SK-N-SH (cell line): ENCODE measurements around the gene MT1F. TPM values are rescaled to one million over a fixed set of nuclear protein-coding genes. Genes with fewer than 3 reads are reported as not detected.

Source experiments
- CTCF ChIA-PET: fragments of 300-600, 350-600 bp; formaldehyde crosslinking; extraction: SDS; loops from one replicate; lab custom pipeline; 2021; lab: Yijun Ruan, JAX
- POLR2A ChIA-PET: fragments of 350-600 bp; sonication (Branson Sonifier 250); formaldehyde crosslinking; extraction: SDS; loops from one replicate; lab custom pipeline; 2020; ENCODE audit warnings: antibody characterized with exemption, inconsistent platforms; lab: Yijun Ruan, JAX
- DNase-seq: peaks from one replicate; pipeline ENCODE4 v3.0.0; 2012
- H2AFZ ChIP-seq: fragments of 200-600 bp; sonication (generic); 2 replicates; pipeline ENCODE4 v1.8.1; 2016; ENCODE audit warnings: antibody characterized with exemption, mild to moderate bottlenecking, low read depth
- H3F3A ChIP-seq: fragments of 200-600 bp; sonication (generic); replicated peaks from 2 replicates; pipeline ENCODE3; 2016; ENCODE audit warnings: antibody characterized with exemption, mild to moderate bottlenecking; ENCODE audit not compliant: insufficient read depth
- H3K27ac ChIP-seq, 2 experiments: fragments of 200-500 bp in 1 of 2; fragments of 200-600 bp in 1 of 2; sonication (Bioruptor generic) in 1 of 2; sonication (generic), shearing (Covaris generic) in 1 of 2; 2 replicates each; pipeline versions ENCODE4 v1.5.1 to v1.6.1; 2014 to 2016; ENCODE audit warnings: low read depth in 2 of 2, inconsistent platforms in 1 of 2, low read length in 1 of 2, mild to moderate bottlenecking in 1 of 2, mixed read lengths in 1 of 2
- H3K27me3 ChIP-seq: fragments of 200-600 bp; sonication (generic), shearing (Covaris generic); 2 replicates; pipeline ENCODE4 v1.6.1; 2016; ENCODE audit warnings: mixed run types; ENCODE audit not compliant: insufficient read depth
- H3K36me3 ChIP-seq, 2 experiments: fragments of 200-500 bp in 1 of 2; fragments of 200-600 bp in 1 of 2; sonication (Bioruptor generic) in 1 of 2; sonication (generic) in 1 of 2; replicated peaks in 1 of 2; 2 replicates each; pipeline versions ENCODE3 to v1.5.1; 2014 to 2016; ENCODE audit warnings: low read length in 1 of 2, mild to moderate bottlenecking in 1 of 2; ENCODE audit not compliant: insufficient read depth in 2 of 2, control insufficient read depth in 1 of 2
- H3K4me1 ChIP-seq, 2 experiments: fragments of 200-500 bp in 1 of 2; fragments of 200-600 bp in 1 of 2; sonication (Bioruptor generic) in 1 of 2; sonication (generic), shearing (Covaris generic) in 1 of 2; 2 replicates each; pipeline versions ENCODE4 v1.5.1 to v1.6.1; 2014 to 2016; ENCODE audit warnings: low read depth in 1 of 2, low read length in 1 of 2, mixed run types in 1 of 2; ENCODE audit not compliant: insufficient read depth in 2 of 2, control insufficient read depth in 1 of 2
- H3K4me2 ChIP-seq: fragments of 200-600 bp; sonication (generic), shearing (Covaris generic); 2 replicates; pipeline ENCODE4 v1.6.1; 2017; ENCODE audit warnings: mixed run types
- H3K4me3 ChIP-seq, 2 experiments: fragments of 200-500 bp in 1 of 2; fragments of 200-600 bp in 1 of 2; sonication (Bioruptor generic) in 1 of 2; sonication (generic), shearing (Covaris generic) in 1 of 2; 2 replicates each; pipeline versions ENCODE4 v1.5.1 to v1.8.1; 2014 to 2016; ENCODE audit warnings: low read depth in 2 of 2, inconsistent platforms in 1 of 2, low read length in 1 of 2, mild to moderate bottlenecking in 1 of 2, mixed read lengths in 1 of 2, moderate library complexity in 1 of 2
- H3K79me2 ChIP-seq: fragments of 200-600 bp; sonication (generic); 2 replicates; pipeline ENCODE4 v1.8.1; 2017; ENCODE audit warnings: mild to moderate bottlenecking; ENCODE audit not compliant: insufficient read depth
- H3K9ac ChIP-seq: fragments of 200-600 bp; sonication (generic); 2 replicates; pipeline ENCODE4 v1.6.1; 2017; ENCODE audit warnings: mixed run types
- H3K9me2 ChIP-seq: fragments of 200-600 bp; sonication (generic); 2 replicates; pipeline ENCODE4 v1.6.1; 2017; ENCODE audit warnings: mixed run types
- H3K9me3 ChIP-seq: fragments of 200-600 bp; sonication (generic); 2 replicates; pipeline ENCODE4 v1.6.1; 2017; ENCODE audit warnings: mixed run types, mild to moderate bottlenecking, moderate library complexity
- H4K20me1 ChIP-seq: fragments of 200-600 bp; sonication (generic); 2 replicates; pipeline ENCODE4 v1.6.1; 2017; ENCODE audit warnings: mild to moderate bottlenecking, mixed run types; ENCODE audit not compliant: insufficient read depth
- CHD2 ChIP-seq: fragments of 150-350 bp; IDR thresholded peaks from 2 replicates; pipeline ENCODE4 v1.6.1; 2018; ENCODE audit warnings: low read length; ENCODE audit not compliant: partially characterized antibody
- CTCF ChIP-seq: fragments of 200-600 bp; sonication (generic); IDR thresholded peaks from 2 replicates; pipeline ENCODE4 v1.6.1; 2017; ENCODE audit warnings: antibody characterized with exemption, mild to moderate bottlenecking, moderate library complexity
- EP300 ChIP-seq, 2 experiments: IDR thresholded peaks; 2 replicates each; pipeline versions ENCODE4 v1.4.0 to v1.6.1; 2012; ENCODE audit warnings: borderline replicate concordance in 1 of 2, low read depth in 1 of 2, low read length in 1 of 2
- EZH2phosphoT487 ChIP-seq: fragments of 200-600 bp; sonication (generic); IDR thresholded peaks from 2 replicates; pipeline ENCODE4 v1.6.1; 2017; ENCODE audit warnings: low read depth, mixed run types, mild to moderate bottlenecking, antibody characterized with exemption, moderate library complexity, borderline replicate concordance
- FOSL2 ChIP-seq: IDR thresholded peaks from 2 replicates; pipeline ENCODE4 v1.4.0; 2012; ENCODE audit warnings: low read depth, mild to moderate bottlenecking, moderate library complexity, borderline replicate concordance
- FOXM1 ChIP-seq: IDR thresholded peaks from 2 replicates; pipeline ENCODE4 v1.4.0; 2012; ENCODE audit warnings: low read depth, mild to moderate bottlenecking
- GABPA ChIP-seq: IDR thresholded peaks from 2 replicates; pipeline ENCODE4 v1.4.0; 2012; ENCODE audit warnings: low read depth, mild to moderate bottlenecking
- IRF3 ChIP-seq: fragments of 150-350 bp; IDR thresholded peaks from 2 replicates; pipeline ENCODE4 v1.6.1; 2016; ENCODE audit warnings: mild to moderate bottlenecking, low read depth, low read length
- MEF2A ChIP-seq: IDR thresholded peaks from 2 replicates; pipeline ENCODE4 v1.4.0; 2012; ENCODE audit warnings: low read depth, borderline replicate concordance
- NFIC ChIP-seq: IDR thresholded peaks from 2 replicates; pipeline ENCODE4 v1.4.0; 2012; ENCODE audit warnings: borderline replicate concordance
- PBX3 ChIP-seq: IDR thresholded peaks from 2 replicates; pipeline ENCODE4; 2012
- SMC3 ChIP-seq: IDR thresholded peaks from 2 replicates; pipeline ENCODE4 v1.6.1; 2012; ENCODE audit warnings: low read depth, low read length, improper control_type of control experiment
- TEAD4 ChIP-seq: IDR thresholded peaks from 2 replicates; pipeline ENCODE4 v1.4.0; 2012; ENCODE audit warnings: mild to moderate bottlenecking, borderline replicate concordance; ENCODE audit not compliant: insufficient read depth
- USF1 ChIP-seq: IDR thresholded peaks from 2 replicates; pipeline ENCODE4 v1.4.0; 2012; ENCODE audit warnings: low read depth, borderline replicate concordance
- ZBTB33 ChIP-seq: IDR thresholded peaks from 2 replicates; pipeline ENCODE4 v1.4.0; 2012; ENCODE audit warnings: low read depth, borderline replicate concordance
- WGBS: methylation state at CpG from one replicate; pipeline ENCODE4 v1.1.6; 2017; ENCODE audit warnings: low lambda C conversion rate; 5-methylcytosine and 5-hydroxymethylcytosine counted together
- polyA plus RNA-seq, 3 experiments: library from polyadenylated mRNA; depleted of rRNA; stranded (reverse); fragments of >200 nt; gene quantifications; 2 replicates each; pipeline ENCODE4 v1.2.3, GENCODE V29; 2012

The MT1F gene
- polyA plus RNA-seq, 1 of the 3 experiments (the other 2 are of a cell fraction), result 13.0 TPM

GRCh38 chr16:56618138-56618537 lies 39.6 kb upstream of the MT1F start:
- peaks cover 0 to 22% of the 10 kb centered on the region in 2 experiments; a peak in 1 of 4 replicates for H3K4me1 ChIP-seq
- DNase-seq, result no peak
- no peaks in the 10 kb centered on the region for H3K9me3 ChIP-seq
- ChIA-PET CTCF (interaction anchor here (0.6 to 2.4 kb wide), 3 partner anchors 12 to 17 kb away, joined by 3 to 6 read pairs (median 3); no protein-coding TSS in a partner anchor), POLR2A (interaction anchor here (1.0 kb wide), 1 partner anchor 12 kb away, joined by 3 read pairs; no protein-coding TSS in a partner anchor)
- no peak overlapping the region for H3K4me3 ChIP-seq
- H3K9ac ChIP-seq, result no peak overlapping the region
- no peaks in the 10 kb centered on the region; the same call in 1 of the 2 replicates for H3K79me2 ChIP-seq
- WGBS, result 80% methylated on average over 5 of the region's 6 CpGs
- H3K4me2 ChIP-seq, result no peak overlapping the region
- TF ChIP-seq FOSL2, result no peak
- no peak for TF ChIP-seq FOXM1
- no peak for TF ChIP-seq TEAD4
- no peak for TF ChIP-seq ZBTB33
- no peak for TF ChIP-seq IRF3
- no peak for TF ChIP-seq GABPA
- TF ChIP-seq EZH2phosphoT487, result no peak
- TF ChIP-seq USF1, result no peak
- no peak for TF ChIP-seq SMC3
- TF ChIP-seq EP300 (IDR thresholded peaks at IDR 0.05; ENCODE audit: borderline replicate concordance in 1 of 2, low read depth in 1 of 2, low read length in 1 of 2), result no peak
- no peak for TF ChIP-seq NFIC
- no peak for TF ChIP-seq MEF2A
- TF ChIP-seq PBX3, result no peak
- TF ChIP-seq CHD2, result no peak
- TF ChIP-seq CTCF, result no peak
- no peaks in the 10 kb centered on the region for H3K27me3 ChIP-seq
- H3K36me3 ChIP-seq, result no peaks in the 10 kb centered on the region
- H2AFZ ChIP-seq, result no peak overlapping the region
- H3F3A ChIP-seq, result peaks cover 17% of the 10 kb centered on the region
- no peaks in the 10 kb centered on the region for H3K9me2 ChIP-seq
- H4K20me1 ChIP-seq, result no peaks in the 10 kb centered on the region
- no peak overlapping the region for H3K27ac ChIP-seq
